SH-SY5Y (cell line): Measurements from ENCODE around the gene PRDM2.

Source experiments
- GATA2 ChIP-seq: IDR thresholded peaks from 2 replicates; pipeline ENCODE4 v1.6.1; 2011; ENCODE audit warnings: mild to moderate bottlenecking, low read depth, low read length
- GATA3 ChIP-seq: IDR thresholded peaks from 2 replicates; pipeline ENCODE4 v1.6.1; 2011; ENCODE audit warnings: low read depth, mild to moderate bottlenecking, low read length, moderate library complexity

Gene PRDM2

DNA sequence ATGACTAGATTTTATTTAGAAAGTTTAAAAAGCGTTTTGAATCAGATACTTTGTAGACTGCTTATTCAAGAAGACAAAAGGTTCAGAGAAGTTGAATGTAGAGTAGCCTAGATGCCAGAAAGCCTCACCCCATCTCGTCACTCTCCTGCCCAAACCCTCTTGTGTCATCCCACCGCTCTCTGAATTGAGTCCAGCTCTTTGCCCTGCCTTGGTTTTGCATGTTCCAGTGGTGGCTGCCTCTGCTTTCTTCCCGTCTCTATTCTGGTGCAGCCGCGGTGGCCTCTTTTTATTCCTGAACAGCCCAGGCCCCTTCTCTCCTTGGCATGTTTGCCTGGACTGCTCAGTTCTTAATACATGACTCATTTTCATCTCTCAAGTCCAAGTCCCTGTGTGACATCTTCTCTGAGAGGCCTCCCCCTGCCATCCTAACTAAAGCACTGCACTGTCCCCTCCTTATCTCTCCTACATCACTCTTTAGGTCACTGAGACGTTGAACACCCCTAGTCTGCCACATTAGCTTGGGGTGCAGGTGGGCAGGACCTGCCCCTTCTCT, 22.9 kb downstream of the PRDM2 start:
- TF ChIP-seq GATA2 (no peak), GATA3 (no peak)

DNA sequence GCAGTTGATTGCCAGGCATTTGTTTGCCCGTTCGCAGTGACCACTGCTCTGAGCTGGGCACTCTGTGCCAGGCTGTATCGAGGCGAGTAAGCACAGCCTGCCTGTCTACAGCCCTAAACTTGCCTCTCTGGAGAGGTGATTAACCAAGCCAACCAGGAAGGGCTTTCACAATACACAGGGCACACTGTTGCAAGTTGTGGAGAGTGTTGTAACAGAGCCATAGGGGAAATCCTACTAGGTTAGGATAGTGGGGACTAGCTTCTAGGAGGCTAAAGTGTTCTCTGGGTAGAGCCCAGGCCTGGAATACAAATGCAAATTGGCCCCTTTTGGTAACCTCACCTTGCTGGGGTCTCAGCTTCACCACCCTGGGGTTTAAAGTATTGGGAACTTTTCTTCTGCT, 23.8 kb downstream of the PRDM2 start:
- TF ChIP-seq GATA2 (no peak), GATA3 (no peak)

DNA sequence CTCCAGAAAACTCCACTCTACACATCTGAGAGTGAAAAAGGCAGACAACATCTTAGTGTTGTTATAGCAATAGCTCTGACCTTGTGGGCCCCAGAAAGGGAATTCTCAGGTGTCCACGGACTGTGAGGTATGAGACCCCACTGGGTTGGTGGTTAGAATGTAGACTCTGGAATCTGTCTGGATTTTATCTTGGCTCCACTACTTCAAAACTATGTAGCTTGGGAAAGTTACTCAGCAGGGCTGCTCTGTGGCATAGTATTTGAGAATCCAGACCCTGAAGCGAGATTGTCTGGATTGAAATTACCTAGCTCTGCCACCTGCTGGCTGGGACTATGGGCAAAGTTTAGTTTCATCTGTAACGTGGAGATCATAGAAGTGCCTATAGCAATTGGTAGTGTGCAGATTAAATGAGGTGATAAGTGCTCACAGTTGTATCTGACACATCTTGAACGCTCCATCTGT, 25.8 kb downstream of the PRDM2 start:
- peak; percentile 23; the same call in 1 of the 2 replicates for TF ChIP-seq GATA2
- 0 out of 2 replicates have a peak, but pooled peaks have one; percentile 26 for TF ChIP-seq GATA3

DNA sequence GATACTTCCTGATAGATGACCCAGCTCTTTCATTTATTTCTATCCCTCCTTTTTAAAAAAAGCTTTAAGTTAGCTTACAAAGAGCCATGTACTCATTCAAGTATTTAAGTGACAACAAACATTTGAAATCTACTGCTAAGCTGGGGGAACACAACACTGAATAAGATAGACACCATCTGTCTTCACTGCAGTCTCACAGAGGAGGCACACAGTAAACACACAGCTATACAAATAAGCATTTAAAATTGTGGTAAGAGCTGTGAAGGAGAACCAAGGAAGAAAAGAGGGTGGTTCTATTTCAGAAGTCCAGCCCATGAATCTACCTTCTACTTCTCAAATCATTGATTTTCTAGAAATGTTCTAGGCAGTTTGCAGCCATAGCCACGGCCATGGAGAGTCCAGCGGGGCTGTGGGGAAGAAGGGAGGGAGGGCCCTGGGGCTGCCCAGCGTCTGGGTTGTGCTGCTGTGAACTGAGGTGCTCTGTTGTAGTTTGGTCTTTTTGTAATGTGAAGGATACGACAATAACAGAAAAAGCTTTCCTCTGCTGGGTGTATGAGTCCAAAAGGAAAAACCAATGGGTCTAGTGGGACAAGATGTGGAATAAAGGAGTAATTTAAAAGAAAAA, 28.2 kb downstream of the PRDM2 start:
- TF ChIP-seq GATA3 (no peak), GATA2 (no peak)

DNA sequence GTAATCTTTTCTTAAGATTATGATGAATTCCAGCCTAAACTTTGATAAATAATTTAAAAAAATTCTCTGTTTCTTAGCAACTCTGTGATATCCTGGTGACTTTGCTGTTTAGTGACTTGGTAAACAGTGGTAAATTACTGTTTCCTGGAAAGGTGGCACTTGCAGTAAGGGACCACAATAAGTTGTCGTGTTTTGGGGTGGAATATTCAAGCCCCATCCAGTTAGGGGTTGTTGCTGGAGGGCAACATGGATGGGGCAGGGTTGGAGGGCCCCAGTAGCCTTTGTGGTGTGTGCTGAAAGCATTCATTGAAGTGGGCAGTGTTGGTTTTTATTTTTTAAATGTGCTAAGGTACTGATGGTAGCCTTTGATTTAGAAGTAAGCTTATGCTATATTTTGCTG, 30.3 kb downstream of the PRDM2 start:
- TF ChIP-seq GATA2 (no peak), GATA3 (no peak)

DNA sequence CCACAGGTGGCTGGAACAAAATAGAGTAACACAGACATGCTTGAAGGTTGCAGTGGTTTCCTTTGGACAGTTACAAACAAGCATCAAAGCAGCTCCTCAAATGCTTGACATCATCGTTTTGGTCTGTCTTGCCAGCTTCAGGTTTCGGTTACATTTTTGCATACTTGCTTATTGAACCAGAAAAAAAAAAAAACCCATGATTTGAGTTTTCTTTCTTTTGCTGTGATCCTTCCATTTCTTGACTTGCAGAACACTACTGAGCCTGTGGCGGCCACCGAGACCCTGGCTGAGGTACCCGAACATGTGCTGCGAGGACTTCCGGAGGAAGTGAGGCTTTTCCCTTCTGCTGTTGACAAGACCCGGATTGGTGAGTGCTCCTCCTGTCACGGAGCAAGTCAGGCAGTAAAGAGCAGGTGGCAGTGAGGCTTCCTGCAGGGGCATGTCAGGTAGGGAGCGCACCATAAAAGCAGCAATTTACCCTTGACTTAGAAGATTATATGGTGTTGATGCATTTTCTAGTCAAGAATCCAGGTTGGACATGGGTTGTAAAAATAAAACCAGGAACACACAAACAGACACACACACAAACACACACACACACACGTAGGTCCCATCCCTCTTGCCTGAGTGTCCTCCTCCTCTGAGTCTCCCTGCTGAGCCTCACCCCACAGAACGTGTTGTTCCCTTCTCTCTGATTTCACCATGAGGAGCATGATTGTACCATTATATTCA, 30.9 kb downstream of the PRDM2 start:
- TF ChIP-seq GATA2 (no peak), GATA3 (no peak)

DNA sequence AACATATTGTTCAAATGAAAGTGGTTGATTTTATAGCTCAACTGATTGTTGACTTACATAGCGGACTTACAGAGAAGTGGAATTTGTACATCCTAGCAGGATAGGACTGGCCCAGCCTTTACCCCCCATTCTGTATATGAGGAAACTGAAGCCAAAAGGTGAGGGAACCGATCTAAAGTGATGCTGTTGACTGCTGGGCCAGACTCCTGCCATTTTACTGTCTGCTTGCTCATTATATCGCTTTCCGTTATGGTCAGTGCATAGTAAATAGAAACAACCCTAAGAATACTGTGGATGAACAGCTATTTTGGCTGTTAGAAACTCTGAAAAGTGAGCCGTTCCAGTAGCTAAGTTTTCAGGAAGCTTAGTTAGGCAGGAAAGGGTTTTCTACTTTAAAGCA, 31.9 kb downstream of the PRDM2 start:
- no peak for TF ChIP-seq GATA3
- TF ChIP-seq GATA2 = no peak

DNA sequence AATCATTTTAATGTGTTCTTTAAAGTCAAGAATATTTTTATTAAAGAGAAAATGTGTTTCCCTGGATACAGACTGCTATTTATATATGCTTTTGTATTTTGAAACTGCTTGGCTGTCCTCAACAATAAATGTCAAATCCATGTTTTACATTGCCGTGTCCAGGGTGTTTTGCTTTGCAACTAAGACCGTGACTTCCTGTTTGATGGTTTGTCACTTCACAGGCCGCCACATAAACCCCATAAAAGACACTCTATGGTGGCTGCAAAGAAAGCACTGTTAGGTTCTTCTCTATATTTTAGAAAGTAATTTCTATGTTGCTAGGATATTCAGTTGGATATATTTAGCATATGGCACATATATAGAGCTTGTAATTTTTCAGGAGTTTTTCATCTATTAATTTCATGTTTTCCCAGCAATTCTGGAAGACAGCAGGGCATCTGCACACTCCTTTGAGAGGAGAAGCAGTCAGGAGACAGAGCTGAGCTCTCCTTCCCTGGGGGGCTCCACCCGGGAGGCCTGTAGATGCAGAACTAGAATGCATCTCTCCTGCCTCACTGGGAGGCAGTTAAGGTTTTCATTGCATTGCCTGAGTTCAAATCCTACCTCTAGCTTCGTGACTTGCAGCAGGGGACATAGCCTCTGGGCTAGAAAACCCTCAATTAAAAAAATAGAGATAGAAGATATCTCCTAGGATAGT, 33.1 kb downstream of the PRDM2 start:
- TF ChIP-seq GATA3 (no peak), GATA2 (no peak)

DNA sequence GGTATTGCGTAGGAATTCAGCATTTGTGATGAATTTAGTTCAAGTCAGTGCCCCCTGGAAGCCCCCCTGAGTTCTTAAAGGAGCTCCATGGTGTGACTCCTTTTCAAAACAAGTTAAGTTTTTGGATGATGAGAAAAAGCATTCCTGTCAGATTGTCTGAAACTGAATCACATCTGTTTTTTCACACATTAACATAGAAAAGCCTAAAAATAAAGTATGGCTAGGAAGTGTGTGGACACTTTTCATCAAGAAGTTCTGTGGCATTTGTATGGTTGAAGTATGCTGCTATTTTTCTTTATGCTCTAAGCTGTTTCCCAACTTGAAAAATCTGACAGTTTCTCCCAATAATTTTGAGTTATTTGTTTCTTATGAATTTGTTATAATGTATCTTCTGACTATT, 33.7 kb downstream of the PRDM2 start:
- TF ChIP-seq GATA2 (no peak), GATA3 (no peak)

DNA sequence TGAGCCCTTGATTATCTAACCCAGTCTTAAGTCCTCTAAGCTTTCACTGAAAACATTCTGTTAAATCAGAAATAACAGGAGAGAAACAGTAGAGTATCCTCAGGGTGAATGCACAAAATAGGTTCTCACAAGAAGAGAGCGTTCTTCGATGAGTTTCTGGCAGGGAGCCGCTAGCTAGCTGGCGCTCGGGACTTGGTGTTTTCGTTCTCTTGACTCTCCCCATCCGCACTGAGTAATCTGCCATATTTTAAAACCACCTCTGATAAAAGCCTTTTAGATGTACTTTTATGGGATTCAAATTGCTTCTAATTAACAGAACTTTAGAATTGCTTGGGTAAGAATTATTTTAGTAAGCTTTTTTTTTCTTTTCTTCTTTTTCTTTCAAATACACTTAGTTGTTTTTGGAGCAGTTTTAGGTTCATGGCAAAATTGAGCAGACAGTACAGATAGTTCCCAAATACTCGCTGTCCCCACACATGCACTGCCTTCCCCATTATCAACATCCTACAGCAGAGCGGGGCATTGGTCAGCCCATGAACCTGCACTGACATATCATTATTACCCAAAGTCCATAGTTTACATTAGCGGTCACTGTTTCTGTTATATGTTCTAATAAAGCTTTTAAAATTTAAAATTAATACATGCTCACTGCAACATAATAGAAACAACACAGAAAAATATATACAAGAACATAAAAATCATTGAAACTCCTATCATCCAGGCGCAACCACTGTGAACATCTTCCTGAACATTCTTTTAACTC, 35.4 kb downstream of the PRDM2 start:
- TF ChIP-seq GATA3 (no peak), GATA2 (no peak)

DNA sequence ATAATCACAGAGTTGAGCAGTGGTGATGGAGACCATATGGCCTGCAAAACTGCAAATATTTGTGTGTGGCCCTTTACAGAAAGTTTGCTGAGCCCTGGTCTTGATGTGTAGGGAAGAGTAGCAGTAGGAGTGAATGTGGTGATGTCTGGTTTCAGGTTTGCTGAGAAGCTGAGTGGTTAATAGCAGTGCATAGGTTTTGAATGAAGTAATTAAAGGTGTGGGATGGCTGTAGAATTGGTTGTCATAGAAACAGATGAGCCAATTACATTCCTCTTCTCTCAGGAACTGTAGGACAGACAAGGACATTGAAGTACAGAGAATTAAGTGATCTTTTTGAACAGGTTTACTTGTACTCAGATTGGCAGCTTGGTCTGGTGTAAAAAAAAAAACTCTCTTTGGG, 37.4 kb downstream of the PRDM2 start:
- no peak for TF ChIP-seq GATA2
- no peak for TF ChIP-seq GATA3

DNA sequence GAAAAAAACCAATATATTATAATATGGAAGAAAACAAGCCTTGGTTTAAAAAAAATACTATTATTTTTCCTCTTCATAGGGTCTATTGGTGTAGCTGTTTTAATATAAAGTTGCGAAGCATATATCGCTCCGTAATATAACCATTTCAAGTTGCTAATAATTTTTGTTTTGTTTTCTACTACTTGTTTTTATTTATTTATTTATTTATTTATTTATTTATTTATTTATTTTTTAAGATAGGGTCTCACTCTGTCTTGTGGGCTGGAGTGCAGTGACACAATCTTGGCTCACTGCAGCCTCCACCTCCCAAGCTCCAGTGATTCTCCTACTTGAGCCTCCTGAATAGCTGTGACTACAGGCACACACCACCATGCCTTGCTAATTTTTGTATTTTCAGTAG, 46.4 kb downstream of the PRDM2 start:
- TF ChIP-seq GATA3 (no peak), GATA2 (no peak)

DNA sequence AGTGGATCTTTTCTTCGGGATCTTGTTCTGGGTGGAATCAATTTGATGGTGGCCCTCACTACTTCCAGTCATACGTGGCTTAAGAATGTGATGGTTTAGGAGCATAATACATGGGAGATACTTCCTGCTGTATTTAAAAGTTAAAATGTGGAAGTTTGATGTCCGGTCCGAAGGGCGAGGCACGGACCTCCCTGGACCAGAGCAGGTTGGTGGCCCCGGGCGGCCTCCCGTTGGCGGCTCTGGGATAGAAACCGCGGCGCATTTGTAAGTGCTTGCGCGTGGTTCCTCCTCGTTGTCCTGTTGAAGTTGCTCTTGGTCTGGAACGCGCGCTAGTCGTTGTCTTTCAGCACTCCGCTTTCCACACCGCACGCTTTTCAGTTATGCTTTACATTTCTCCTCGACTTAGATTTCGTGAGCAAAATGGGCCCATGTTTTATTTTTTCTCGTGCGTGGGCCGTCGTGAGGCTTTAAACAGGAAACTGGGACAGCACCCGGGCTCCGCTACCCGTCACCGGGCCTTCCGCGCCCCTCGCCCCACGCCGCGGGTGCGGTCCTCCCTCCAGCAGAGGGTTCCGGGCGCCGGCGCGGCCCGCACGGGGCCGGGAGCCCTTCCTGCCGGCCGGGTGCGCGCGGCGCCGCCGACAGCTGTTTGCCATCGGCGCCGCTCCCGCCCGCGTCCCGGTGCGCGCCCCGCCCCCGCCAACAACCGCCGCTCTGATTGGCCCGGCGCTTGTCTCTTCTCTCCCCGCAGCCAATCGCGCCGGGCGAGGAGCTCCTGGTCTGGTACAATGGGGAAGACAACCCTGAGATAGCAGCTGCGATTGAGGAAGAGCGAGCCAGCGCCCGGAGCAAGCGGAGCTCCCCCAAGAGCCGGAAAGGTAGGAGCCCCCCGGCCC, 48.9 kb downstream of the PRDM2 start:
- TF ChIP-seq GATA3 = no peak
- peak; percentile 33; the same call in 1 of the 2 replicates for TF ChIP-seq GATA2
